Liver (tissue), 9 donors: ENCODE results near the gene PSENEN. TPM values are rescaled to one million over a fixed set of nuclear protein-coding genes. Genes with fewer than 3 reads are reported as not detected.

Experiments
- DNase-seq: peaks from one replicate; pipeline ENCODE4 v3.0.0-alpha.2; 2017; ENCODE audit warnings: low spot score
- H3K27ac ChIP-seq, 2 donors: one replicate each; pipeline ENCODE4 v1.7.0; 2013; ENCODE audit warnings: inconsistent platforms in 2 of 2, low read length in 2 of 2, control low read depth in 1 of 2, low read depth in 1 of 2, mild to moderate bottlenecking in 1 of 2
- H3K27me3 ChIP-seq, 4 donors: one replicate each; pipeline versions ENCODE4 v1.6.1 to v1.7.0; 2013; ENCODE audit warnings: low read length in 3 of 4, inconsistent platforms in 1 of 4, mild to moderate bottlenecking in 1 of 4, moderate library complexity in 1 of 4; ENCODE audit not compliant: control insufficient read depth in 4 of 4, insufficient read depth in 4 of 4
- H3K36me3 ChIP-seq, 4 donors: one replicate each; pipeline versions ENCODE4 v1.6.1 to v1.7.0; 2013; ENCODE audit warnings: low read length in 3 of 4, mild to moderate bottlenecking in 3 of 4, low read depth in 1 of 4, moderate library complexity in 1 of 4; ENCODE audit not compliant: control insufficient read depth in 4 of 4, insufficient read depth in 3 of 4
- H3K4me1 ChIP-seq, 4 donors: one replicate each; pipeline versions ENCODE4 v1.6.1 to v1.7.0; 2013; ENCODE audit warnings: low read length in 3 of 4, mild to moderate bottlenecking in 3 of 4, moderate library complexity in 1 of 4; ENCODE audit not compliant: control insufficient read depth in 4 of 4, insufficient read depth in 4 of 4
- H3K4me3 ChIP-seq, 3 donors: one replicate each; pipeline versions ENCODE4 v1.6.1 to v1.7.0; 2013; ENCODE audit warnings: low read length in 3 of 3, control low read depth in 1 of 3, low read depth in 1 of 3, mild to moderate bottlenecking in 1 of 3
- H3K9ac ChIP-seq, 2 donors: one replicate each; pipeline ENCODE4 v1.7.0; 2013; ENCODE audit warnings: low read length in 2 of 2, mild to moderate bottlenecking in 2 of 2, moderate library complexity in 2 of 2, control low read depth in 1 of 2, low read depth in 1 of 2
- H3K9me3 ChIP-seq, 4 donors: one replicate each; pipeline versions ENCODE4 v1.6.1 to v1.7.0; 2013; ENCODE audit warnings: low read length in 3 of 4; ENCODE audit not compliant: control insufficient read depth in 4 of 4
- EGR1 ChIP-seq, 2 donors: IDR thresholded peaks; 2 replicates each; pipeline ENCODE4 v1.6.1; 2016 to 2018; ENCODE audit warnings: antibody characterized with exemption in 2 of 2, low read depth in 2 of 2
- FOXA1 ChIP-seq: IDR thresholded peaks from 2 replicates; pipeline ENCODE4 v1.6.1; 2016; ENCODE audit warnings: antibody characterized with exemption
- FOXA2 ChIP-seq: IDR thresholded peaks from 2 replicates; pipeline ENCODE4 v1.6.1; 2016; ENCODE audit warnings: antibody characterized with exemption
- GABPA ChIP-seq, 2 donors: IDR thresholded peaks in 1 of 2; conservative IDR thresholded peaks in 1 of 2; 2 replicates each; pipeline ENCODE4 v1.6.1; 2016; ENCODE audit warnings: antibody characterized with exemption in 2 of 2, mild to moderate bottlenecking in 1 of 2, moderate library complexity in 1 of 2
- HNF4G ChIP-seq: IDR thresholded peaks from 2 replicates; pipeline ENCODE4 v1.6.1; 2016; ENCODE audit warnings: antibody characterized with exemption
- JUND ChIP-seq, 2 donors: IDR thresholded peaks; 2 replicates each; pipeline ENCODE4 v1.6.1; 2016; ENCODE audit warnings: antibody characterized with exemption in 2 of 2
- NR2F2 ChIP-seq: IDR thresholded peaks from 2 replicates; pipeline ENCODE4 v1.6.1; 2016; ENCODE audit warnings: antibody characterized with exemption
- RXRA ChIP-seq, 2 donors: IDR thresholded peaks; 2 replicates each; pipeline ENCODE4 v1.6.1; 2017 to 2018; ENCODE audit warnings: antibody characterized with exemption in 2 of 2, mild to moderate bottlenecking in 1 of 2
- SP1 ChIP-seq: IDR thresholded peaks from 2 replicates; pipeline ENCODE4 v1.6.1; 2018; ENCODE audit warnings: antibody characterized with exemption, mild to moderate bottlenecking
- TAF1 ChIP-seq: conservative IDR thresholded peaks from 2 replicates; pipeline ENCODE4 v1.6.1; 2016; ENCODE audit warnings: antibody characterized with exemption, mild to moderate bottlenecking
- YY1 ChIP-seq: IDR thresholded peaks from 2 replicates; pipeline ENCODE4 v1.6.1; 2016; ENCODE audit warnings: antibody characterized with exemption, mild to moderate bottlenecking
- WGBS: extraction: QIAGEN DNeasy Blood & Tissue Kit; methylation state at CpG from one replicate; pipeline ENCODE4 v1.1.7; 2013; 5-methylcytosine and 5-hydroxymethylcytosine counted together
- polyA plus RNA-seq, 2 donors: library from polyadenylated mRNA; stranded (reverse) in 1 of 2; unstranded in 1 of 2; fragments of 200-250 nt in 1 of 2; fragments of >200 nt in 1 of 2; fragmentation: Nextera tagmentation in 1 of 2; extraction: Ambion mirVana in 1 of 2; gene quantifications; one replicate each; pipeline versions ENCODE4 v1.2.1 to v1.2.3, GENCODE V29; 2013 to 2015
- total RNA-seq, 2 donors: library from RNA; depleted of rRNA; stranded (reverse); fragments of >200 nt; gene quantifications; one replicate each; pipeline ENCODE4 v1.2.3, GENCODE V29; 2014
- TF ChIP-seq, protein P1 (sequence below): IDR thresholded peaks from 2 replicates; pipeline ENCODE4 v1.6.1; 2016; ENCODE audit warnings: antibody characterized with exemption
- TF ChIP-seq, protein P2 (sequence below): IDR thresholded peaks from 2 replicates; pipeline ENCODE4 v1.6.1; 2016; ENCODE audit warnings: antibody characterized with exemption
- TF ChIP-seq, protein P3 (sequence below): IDR thresholded peaks from 2 replicates; pipeline ENCODE4 v1.6.1; 2016; ENCODE audit warnings: antibody characterized with exemption, mild to moderate bottlenecking
- TF ChIP-seq, protein P4 (sequence below): IDR thresholded peaks from 2 replicates; pipeline ENCODE4 v1.6.1; 2016; ENCODE audit warnings: antibody characterized with exemption
- TF ChIP-seq, protein P5 (sequence below): fragments of 150-350 bp; IDR thresholded peaks from 2 replicates; pipeline ENCODE4 v1.5.1; 2017; ENCODE audit warnings: improper control_type of control experiment, low read depth, low read length; ENCODE audit not compliant: missing input control
- donor health status: healthy.
- donor health status: healthy.
- donor health status: healthy.
- donor health status: healthy.
- donor health status: healthy.

The PSENEN gene
- total and polyA plus RNA-seq, 4 donors = 7.4 to 58.1 (median 20.7) TPM

DNA sequence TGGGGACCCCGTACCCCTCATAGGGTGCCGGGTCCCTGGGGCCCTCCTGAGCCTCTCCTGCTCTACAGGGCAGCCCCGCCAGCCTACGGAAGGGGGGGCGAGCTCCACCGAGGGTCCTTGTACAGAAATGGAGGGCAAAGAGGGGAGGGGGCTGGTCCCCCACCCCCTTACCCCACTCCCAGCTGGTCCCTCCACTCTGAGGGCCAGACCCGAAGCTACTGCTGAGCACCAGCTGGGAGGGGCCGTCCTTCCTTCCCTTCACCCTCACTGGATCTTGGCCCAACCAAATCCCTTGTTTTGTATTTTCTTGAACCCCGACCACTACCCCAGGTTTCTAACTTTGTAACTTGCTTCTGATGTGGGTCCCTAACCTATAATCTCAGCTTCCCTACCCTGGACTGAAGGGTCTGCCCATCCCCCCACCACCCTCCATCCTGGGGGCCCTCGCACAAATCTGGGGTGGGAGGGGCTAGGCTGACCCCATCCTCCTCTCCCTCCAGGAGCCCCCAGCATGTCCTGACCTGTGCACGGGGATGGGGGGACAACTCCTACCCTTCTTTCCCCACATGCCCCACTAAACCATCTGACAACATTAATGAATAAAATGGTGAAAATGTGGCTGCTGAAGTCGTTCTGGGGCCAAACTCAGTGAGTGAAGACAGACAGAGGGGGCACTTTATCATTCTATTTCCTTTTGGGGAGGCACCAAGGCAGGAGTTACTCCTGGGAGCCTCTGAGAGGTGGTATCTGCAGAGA lies 42.9 kb downstream of the PSENEN start:
- Histone ChIP-seq H3K36me3 (no peaks in the 10 kb centered on the region), H3K4me3 (no peak overlapping the region), H3K27me3 (no peaks in the 10 kb centered on the region), H3K9me3 (no peaks in the 10 kb centered on the region), H3K4me1 (no peaks in the 10 kb centered on the region), H3K27ac (no peak overlapping the region), H3K9ac (no peak overlapping the region)
- 91% methylated on average over 12 of the region's 12 CpGs for WGBS
- no peak for DNase-seq
- TF ChIP-seq RXRA (IDR thresholded peaks at IDR 0.05) = no peak
- no peak for TF ChIP-seq FOXA1
- no peak for TF ChIP-seq YY1
- no peak for TF ChIP-seq TAF1
- no peak for TF ChIP-seq SP1
- no peak for TF ChIP-seq FOXA2
- TF ChIP-seq, protein P1, sequence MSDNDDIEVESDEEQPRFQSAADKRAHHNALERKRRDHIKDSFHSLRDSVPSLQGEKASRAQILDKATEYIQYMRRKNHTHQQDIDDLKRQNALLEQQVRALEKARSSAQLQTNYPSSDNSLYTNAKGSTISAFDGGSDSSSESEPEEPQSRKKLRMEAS = no peak
- TF ChIP-seq, protein P2, sequence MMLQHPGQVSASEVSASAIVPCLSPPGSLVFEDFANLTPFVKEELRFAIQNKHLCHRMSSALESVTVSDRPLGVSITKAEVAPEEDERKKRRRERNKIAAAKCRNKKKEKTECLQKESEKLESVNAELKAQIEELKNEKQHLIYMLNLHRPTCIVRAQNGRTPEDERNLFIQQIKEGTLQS = no peak
- TF ChIP-seq EGR1 (IDR thresholded peaks at IDR 0.05; ENCODE audit: low read depth in 2 of 2) = no peak

DNA sequence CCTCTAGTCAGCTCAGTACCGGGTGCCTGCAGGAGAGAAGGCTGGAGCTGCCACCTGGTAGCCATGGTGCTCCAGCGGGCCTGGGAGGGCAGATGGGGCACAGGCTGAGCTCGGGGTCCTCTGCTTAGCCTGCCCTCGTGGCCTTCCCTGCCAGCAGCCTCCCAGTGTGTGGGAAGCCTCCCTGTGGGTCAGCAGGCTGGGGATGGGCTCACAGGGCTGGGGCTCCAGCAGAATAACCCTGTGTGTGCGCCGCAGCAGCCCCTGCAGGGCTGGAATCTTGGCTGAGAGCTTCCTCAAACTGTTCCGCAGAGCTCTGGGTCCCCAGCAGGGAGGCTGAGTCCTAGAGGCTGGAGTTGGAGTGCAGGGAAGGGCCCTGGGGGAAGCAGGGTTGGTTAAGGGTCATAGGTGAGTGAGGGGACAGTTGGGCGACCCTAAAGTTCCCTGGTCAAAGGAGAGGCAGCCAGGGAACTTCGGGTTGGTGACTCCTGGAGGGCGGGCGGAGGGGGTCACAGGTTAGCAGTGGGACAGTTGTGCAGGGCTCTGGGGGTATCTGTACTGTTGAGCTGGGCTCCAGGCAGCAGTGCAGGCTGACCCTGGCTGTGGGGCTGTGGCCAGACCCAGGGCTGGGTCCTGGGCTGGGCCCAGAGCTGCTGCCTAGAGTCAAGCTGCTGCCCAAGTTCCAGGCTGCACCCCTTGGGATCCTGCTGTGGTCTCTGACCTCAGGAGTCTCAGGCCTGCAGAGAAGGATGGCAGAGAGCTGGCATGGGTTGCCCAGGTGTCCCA lies 43.9 kb downstream of the PSENEN start:
- TF ChIP-seq NR2F2 (no peak), YY1 (no peak), RXRA (IDR thresholded peaks at IDR 0.05) (no peak), EGR1 (IDR thresholded peaks at IDR 0.05; ENCODE audit: low read depth in 2 of 2) (no peak), GABPA (IDR thresholded peaks at IDR 0.05 in 1 of 2, conservative IDR thresholded peaks at IDR 0.05 in 1 of 2) (no peak), FOXA1 (no peak), JUND (IDR thresholded peaks at IDR 0.05) (no peak), SP1 (no peak), HNF4G (no peak), TAF1 (no peak)
- TF ChIP-seq, protein P1 = no peak
- TF ChIP-seq, protein P3, sequence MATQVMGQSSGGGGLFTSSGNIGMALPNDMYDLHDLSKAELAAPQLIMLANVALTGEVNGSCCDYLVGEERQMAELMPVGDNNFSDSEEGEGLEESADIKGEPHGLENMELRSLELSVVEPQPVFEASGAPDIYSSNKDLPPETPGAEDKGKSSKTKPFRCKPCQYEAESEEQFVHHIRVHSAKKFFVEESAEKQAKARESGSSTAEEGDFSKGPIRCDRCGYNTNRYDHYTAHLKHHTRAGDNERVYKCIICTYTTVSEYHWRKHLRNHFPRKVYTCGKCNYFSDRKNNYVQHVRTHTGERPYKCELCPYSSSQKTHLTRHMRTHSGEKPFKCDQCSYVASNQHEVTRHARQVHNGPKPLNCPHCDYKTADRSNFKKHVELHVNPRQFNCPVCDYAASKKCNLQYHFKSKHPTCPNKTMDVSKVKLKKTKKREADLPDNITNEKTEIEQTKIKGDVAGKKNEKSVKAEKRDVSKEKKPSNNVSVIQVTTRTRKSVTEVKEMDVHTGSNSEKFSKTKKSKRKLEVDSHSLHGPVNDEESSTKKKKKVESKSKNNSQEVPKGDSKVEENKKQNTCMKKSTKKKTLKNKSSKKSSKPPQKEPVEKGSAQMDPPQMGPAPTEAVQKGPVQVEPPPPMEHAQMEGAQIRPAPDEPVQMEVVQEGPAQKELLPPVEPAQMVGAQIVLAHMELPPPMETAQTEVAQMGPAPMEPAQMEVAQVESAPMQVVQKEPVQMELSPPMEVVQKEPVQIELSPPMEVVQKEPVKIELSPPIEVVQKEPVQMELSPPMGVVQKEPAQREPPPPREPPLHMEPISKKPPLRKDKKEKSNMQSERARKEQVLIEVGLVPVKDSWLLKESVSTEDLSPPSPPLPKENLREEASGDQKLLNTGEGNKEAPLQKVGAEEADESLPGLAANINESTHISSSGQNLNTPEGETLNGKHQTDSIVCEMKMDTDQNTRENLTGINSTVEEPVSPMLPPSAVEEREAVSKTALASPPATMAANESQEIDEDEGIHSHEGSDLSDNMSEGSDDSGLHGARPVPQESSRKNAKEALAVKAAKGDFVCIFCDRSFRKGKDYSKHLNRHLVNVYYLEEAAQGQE = no peak
- TF ChIP-seq, protein P4, sequence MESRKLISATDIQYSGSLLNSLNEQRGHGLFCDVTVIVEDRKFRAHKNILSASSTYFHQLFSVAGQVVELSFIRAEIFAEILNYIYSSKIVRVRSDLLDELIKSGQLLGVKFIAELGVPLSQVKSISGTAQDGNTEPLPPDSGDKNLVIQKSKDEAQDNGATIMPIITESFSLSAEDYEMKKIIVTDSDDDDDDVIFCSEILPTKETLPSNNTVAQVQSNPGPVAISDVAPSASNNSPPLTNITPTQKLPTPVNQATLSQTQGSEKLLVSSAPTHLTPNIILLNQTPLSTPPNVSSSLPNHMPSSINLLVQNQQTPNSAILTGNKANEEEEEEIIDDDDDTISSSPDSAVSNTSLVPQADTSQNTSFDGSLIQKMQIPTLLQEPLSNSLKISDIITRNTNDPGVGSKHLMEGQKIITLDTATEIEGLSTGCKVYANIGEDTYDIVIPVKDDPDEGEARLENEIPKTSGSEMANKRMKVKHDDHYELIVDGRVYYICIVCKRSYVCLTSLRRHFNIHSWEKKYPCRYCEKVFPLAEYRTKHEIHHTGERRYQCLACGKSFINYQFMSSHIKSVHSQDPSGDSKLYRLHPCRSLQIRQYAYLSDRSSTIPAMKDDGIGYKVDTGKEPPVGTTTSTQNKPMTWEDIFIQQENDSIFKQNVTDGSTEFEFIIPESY = no peak
- TF ChIP-seq, protein P5, sequence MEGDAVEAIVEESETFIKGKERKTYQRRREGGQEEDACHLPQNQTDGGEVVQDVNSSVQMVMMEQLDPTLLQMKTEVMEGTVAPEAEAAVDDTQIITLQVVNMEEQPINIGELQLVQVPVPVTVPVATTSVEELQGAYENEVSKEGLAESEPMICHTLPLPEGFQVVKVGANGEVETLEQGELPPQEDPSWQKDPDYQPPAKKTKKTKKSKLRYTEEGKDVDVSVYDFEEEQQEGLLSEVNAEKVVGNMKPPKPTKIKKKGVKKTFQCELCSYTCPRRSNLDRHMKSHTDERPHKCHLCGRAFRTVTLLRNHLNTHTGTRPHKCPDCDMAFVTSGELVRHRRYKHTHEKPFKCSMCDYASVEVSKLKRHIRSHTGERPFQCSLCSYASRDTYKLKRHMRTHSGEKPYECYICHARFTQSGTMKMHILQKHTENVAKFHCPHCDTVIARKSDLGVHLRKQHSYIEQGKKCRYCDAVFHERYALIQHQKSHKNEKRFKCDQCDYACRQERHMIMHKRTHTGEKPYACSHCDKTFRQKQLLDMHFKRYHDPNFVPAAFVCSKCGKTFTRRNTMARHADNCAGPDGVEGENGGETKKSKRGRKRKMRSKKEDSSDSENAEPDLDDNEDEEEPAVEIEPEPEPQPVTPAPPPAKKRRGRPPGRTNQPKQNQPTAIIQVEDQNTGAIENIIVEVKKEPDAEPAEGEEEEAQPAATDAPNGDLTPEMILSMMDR = no peak
- TF ChIP-seq, protein P2 = no peak
- H3K36me3 ChIP-seq = no peaks in the 10 kb centered on the region
- no peak for DNase-seq
- 93% methylated on average over 11 of the region's 11 CpGs for WGBS
- H3K4me3 ChIP-seq = no peak overlapping the region
- no peaks in the 10 kb centered on the region for H3K27me3 ChIP-seq
- H3K27ac ChIP-seq = no peak overlapping the region
- H3K4me1 ChIP-seq = no peaks in the 10 kb centered on the region
- H3K9ac ChIP-seq = no peak overlapping the region
- H3K9me3 ChIP-seq = no peaks in the 10 kb centered on the region
